Head of caudate nucleus (tissue), 42 donors: ENCODE measurements around the gene ERC1.
"Not testable (repeated sequence)": the region's sequence is repeated elsewhere in the genome, so short reads cannot be mapped to it uniquely, and the experiment has no call there.

Experiments used
- DNase-seq, 42 donors: peaks; one replicate each; pipeline versions ENCODE4 v3.0.0 to v3.0.0-alpha.2; 2020 to 2021; ENCODE audit warnings: mixed read lengths in 7 of 42
- intact Hi-C: fragments of 100-400 bp; cut with DNase I; formaldehyde crosslinking; loops from one replicate; pipeline ENCODE4 v1.15.0; 2022

Gene ERC1

GRCh38 chr12:1161197-1161596, 170.2 kb downstream of the ERC1 start:
- no peak for DNase-seq

GRCh38 chr12:1162081-1162760, 171.2 kb downstream of the ERC1 start:
- peak in 1 of 42 donors; percentile 13 for DNase-seq
- intact Hi-C loops = no loop called here

More at GRCh38 chr12:1161197-1161596, 170.2 kb downstream of the ERC1 start:
- intact Hi-C loops = no loop called here

- intact Hi-C loops = no loop called here
- DNase-seq = no peak
Measured at GRCh38 chr12:1167784-1168183, 176.8 kb downstream of the ERC1 start.

- intact Hi-C loops = no loop called here
- DNase-seq = no peak
Measured at GRCh38 chr12:1170411-1170810, 179.4 kb downstream of the ERC1 start.

- intact Hi-C loops = no loop called here
- DNase-seq = no peak
Measured at GRCh38 chr12:1171657-1172408, 180.8 kb downstream of the ERC1 start.

- DNase-seq = no peak
- intact Hi-C loops = no loop called here
Measured at GRCh38 chr12:1173781-1174617, 183.0 kb downstream of the ERC1 start.

- no peak for DNase-seq
- intact Hi-C loops = no loop called here
Measured at GRCh38 chr12:1174659-1175058, 183.6 kb downstream of the ERC1 start.

- intact Hi-C loops = no loop called here
- DNase-seq = no peak
Measured at GRCh38 chr12:1176191-1176590, 185.2 kb downstream of the ERC1 start.

- no peak for DNase-seq
- intact Hi-C loops = no loop called here
Measured at GRCh38 chr12:1179128-1179527, 188.1 kb downstream of the ERC1 start.

- intact Hi-C loops = no loop called here
- no peak for DNase-seq
Measured at GRCh38 chr12:1182069-1182468, 191.0 kb downstream of the ERC1 start.

GRCh38 chr12:1184402-1184801, 193.4 kb downstream of the ERC1 start:
- intact Hi-C loops = no loop called here

GRCh38 chr12:1185460-1186182, 194.6 kb downstream of the ERC1 start:
- DNase-seq = no peak
- intact Hi-C loops = no loop called here

More at GRCh38 chr12:1184402-1184801, 193.4 kb downstream of the ERC1 start:
- no peak for DNase-seq

- intact Hi-C loops = no loop called here
- DNase-seq = no peak
Measured at GRCh38 chr12:1186298-1186697, 195.3 kb downstream of the ERC1 start.

- intact Hi-C loops = no loop called here
- DNase-seq = no peak
Measured at GRCh38 chr12:1188016-1188415, 197.0 kb downstream of the ERC1 start.

GRCh38 chr12:1189163-1189562, 198.1 kb downstream of the ERC1 start:
- no peak for DNase-seq
- intact Hi-C loops = no loop called here

- intact Hi-C loops = no loop called here
- no peak for DNase-seq
Measured at GRCh38 chr12:1195513-1195912, 204.5 kb downstream of the ERC1 start.

GRCh38 chr12:1197264-1198018, 206.4 kb downstream of the ERC1 start:
- DNase-seq = no peak
- intact Hi-C loops = no loop called here

- DNase-seq, intact Hi-C loops: not testable (repeated sequence)
Measured at GRCh38 chr12:1198854-1199253, 207.8 kb downstream of the ERC1 start.

- intact Hi-C loops = no loop called here
- no peak for DNase-seq
Measured at GRCh38 chr12:1199700-1200099, 208.7 kb downstream of the ERC1 start.
